ENCODE measurements around the gene NIPA2.

NIPA2 gene

GRCh38 chr15:22904736-22905135 lies 66.3 kb downstream of the NIPA2 start:
- DNase-seq: no peak

GRCh38 chr15:22907161-22907950 lies 68.9 kb downstream of the NIPA2 start:
- no peak for DNase-seq

DNA sequence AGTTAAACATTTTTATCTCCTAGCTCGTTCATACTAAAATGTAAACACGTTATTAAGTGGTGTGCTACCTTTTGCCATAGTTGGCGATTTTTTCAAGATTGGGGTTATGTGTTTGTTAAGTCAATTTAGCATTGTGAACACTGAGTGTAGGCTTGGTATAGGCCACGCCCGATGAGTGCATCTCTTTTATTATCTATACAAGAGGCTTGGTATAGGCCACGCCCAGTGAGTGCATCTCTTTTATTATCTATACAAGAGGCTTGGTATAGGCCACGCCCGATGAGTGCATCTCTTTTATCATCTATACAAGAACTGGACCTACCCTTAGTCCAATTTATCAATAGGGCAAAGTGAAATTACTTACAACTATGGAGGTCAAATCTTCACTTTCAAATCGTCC lies 70.4 kb downstream of the NIPA2 start:
- DNase-seq: no peak

GRCh38 chr15:22911306-22911705 lies 72.8 kb downstream of the NIPA2 start:
- no peak for DNase-seq

DNA sequence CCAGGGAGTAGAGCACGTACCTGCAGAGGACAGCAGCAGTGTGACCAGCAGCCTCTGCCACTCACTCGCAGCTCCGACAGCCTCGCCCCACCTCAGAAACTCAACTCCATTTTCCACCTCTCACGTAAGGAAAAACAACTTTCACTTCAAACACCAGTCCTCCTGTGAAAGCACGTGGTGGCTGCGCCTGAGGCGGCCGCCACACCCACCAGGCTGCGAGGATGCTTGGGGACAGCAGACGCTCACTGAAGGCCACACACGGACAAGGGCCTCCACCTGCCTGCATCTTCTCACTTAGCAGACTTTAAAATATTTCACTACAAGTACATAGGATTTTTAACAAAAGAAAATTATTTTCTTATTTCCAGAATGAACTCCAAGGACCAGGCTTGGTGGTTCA lies 73.8 kb downstream of the NIPA2 start:
- DNase-seq: no peak

- DNase-seq: no peak
Measured at GRCh38 chr15:22913646-22914380, 75.3 kb downstream of the NIPA2 start.

- no peak for DNase-seq
Measured at GRCh38 chr15:22915866-22916515, 77.5 kb downstream of the NIPA2 start.

- no peak for DNase-seq
Measured at GRCh38 chr15:22916606-22917350, 78.3 kb downstream of the NIPA2 start.

DNA sequence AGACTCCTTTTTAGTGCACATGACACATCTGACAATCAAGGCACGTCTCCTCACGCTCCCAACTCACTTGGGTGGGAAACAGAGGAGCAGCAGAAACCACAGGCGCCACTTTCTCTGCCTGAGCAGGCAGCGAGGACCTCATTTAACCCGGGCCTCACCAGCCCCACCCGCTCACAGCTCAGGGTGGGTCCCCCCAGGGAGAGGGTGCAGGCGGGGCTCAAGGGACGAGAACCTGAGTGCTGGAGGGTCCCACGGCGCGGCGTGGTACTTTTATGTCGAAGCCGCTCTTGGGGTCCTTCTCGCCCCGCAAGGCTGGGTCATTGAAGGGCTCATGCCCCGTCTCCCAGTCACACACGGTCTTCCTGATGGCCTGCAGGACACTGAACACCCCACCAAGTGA lies 79.1 kb downstream of the NIPA2 start:
- no peak for DNase-seq
